Bronchial epithelial cell (primary cell): ENCODE data around the gene TMEM121B. TPM values are rescaled to one million over a fixed set of nuclear protein-coding genes. Genes with fewer than 3 reads are reported as not detected.
A peak's percentile ranks its signal among the peaks of the same experiment; 100 is the strongest.

Experiments used
- DNase-seq: peaks from one replicate; pipeline ENCODE4 v3.0.0-alpha.2; 2010; ENCODE audit warnings: low read depth
- FAIRE-seq: peaks from 2 replicates; lab custom pipeline; 2011; peaks lifted over from hg19 to GRCh38; lab: Jason Lieb, UNC
- H3K27me3 ChIP-seq: 2 replicates; pipeline ENCODE4 v1.5.1; 2011; ENCODE audit warnings: low read length; ENCODE audit not compliant: control insufficient read depth, insufficient read depth
- H3K36me3 ChIP-seq: 2 replicates; pipeline ENCODE4 v1.5.1; 2011; ENCODE audit warnings: low read length; ENCODE audit not compliant: control insufficient read depth, insufficient read depth
- H3K4me3 ChIP-seq: 2 replicates; pipeline ENCODE4 v1.5.1; 2011; ENCODE audit warnings: mild to moderate bottlenecking, low read depth, low read length, control low read depth
- total RNA-seq: library from RNA; depleted of rRNA; stranded (reverse); fragments of >200 nt; gene quantifications from 2 replicates; pipeline ENCODE4 v1.2.1, GENCODE V29; 2014
- TF ChIP-seq, protein P1 (sequence below): IDR thresholded peaks from 2 replicates; pipeline ENCODE4 v1.5.1; 2011; ENCODE audit warnings: mild to moderate bottlenecking, moderate library complexity, low read length, control low read depth, inconsistent platforms; ENCODE audit not compliant: insufficient read depth, severe bottlenecking

The TMEM121B gene
- total RNA-seq, 1 donor from 2014 or later = not detected

DNA sequence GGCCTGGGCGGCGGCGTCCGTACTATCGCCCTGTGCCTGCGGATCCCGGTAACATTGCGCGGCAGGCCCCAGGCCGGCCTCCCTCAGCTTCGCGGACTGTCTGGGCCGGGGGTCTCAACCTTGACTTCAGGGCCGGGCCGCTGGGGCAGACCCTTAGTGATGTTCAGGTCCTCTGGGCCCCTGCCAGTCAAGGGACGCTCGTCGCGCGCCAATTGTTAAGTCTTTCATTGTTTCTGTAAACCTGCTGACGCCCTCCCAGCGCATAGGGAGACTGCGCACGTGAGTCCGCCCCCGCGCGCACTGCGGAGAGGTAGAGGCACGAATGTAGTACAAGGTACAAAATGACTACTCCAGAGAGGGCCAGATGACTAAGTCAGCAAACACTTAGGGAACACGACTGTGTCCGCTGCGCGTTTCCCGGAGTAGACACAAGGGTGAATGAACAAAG, 38.4 kb upstream of the TMEM121B start:
- FAIRE-seq (no peak), DNase-seq (peak; percentile 71)
- H3K4me3 ChIP-seq = peak overlapping the region; percentile 74
- no peaks in the 10 kb centered on the region for H3K27me3 ChIP-seq
- TF ChIP-seq, protein P1, sequence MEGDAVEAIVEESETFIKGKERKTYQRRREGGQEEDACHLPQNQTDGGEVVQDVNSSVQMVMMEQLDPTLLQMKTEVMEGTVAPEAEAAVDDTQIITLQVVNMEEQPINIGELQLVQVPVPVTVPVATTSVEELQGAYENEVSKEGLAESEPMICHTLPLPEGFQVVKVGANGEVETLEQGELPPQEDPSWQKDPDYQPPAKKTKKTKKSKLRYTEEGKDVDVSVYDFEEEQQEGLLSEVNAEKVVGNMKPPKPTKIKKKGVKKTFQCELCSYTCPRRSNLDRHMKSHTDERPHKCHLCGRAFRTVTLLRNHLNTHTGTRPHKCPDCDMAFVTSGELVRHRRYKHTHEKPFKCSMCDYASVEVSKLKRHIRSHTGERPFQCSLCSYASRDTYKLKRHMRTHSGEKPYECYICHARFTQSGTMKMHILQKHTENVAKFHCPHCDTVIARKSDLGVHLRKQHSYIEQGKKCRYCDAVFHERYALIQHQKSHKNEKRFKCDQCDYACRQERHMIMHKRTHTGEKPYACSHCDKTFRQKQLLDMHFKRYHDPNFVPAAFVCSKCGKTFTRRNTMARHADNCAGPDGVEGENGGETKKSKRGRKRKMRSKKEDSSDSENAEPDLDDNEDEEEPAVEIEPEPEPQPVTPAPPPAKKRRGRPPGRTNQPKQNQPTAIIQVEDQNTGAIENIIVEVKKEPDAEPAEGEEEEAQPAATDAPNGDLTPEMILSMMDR = no peak
- no peaks in the 10 kb centered on the region for H3K36me3 ChIP-seq

DNA sequence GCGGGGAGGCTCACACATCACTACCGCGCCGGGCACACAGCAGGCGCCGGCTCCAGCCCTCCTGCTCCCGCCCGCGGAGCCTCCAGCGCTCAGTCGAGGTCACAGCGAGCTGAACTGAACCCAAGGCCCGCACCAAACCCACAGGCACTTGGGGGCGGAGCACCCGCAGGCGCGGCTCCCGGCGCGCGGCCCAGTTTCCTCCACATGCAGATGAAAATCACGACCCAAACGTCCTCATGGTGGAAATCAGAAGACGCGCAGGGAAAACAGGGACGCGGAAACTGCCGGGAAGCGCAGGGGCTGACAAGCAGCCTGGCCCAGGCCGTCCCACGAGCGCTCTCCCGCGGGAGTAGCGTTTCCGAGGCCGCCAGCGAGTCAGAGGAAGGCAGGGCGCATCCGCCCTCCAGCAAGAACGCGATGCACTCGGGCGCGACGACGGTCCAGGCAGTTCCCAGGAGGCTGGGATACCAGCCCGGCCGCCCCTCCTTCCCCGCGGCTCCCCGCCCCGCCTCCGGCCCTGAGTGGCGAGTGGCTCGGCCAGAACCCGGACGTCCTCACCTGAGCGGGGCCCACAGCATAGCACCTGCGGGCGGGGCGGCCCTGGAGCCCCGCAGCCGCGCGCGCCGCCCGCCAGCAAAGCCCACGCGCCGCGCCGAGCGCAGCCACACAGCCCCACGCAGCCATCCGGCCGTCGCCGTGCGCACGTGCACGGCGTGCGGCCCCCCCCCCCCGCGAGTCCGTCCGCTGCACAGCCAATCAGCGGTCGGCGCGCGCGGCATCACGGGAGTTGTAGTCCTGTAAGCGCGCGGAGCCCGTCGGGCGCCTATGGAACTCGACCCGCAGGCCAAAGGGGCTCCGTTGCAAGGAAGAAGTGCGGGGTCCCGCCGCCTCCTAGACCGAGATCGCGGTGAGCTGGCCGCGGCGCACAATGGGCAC, 37.7 kb upstream of the TMEM121B start, which contains the start of gene HDHD5:
Gene HDHD5, minus strand, starts transcription at position 710 of the 936 bp plus-strand sequence. Its CDS starts 26 bp downstream, at position 684.
- TF ChIP-seq, protein P1 = no peak
- H3K36me3 ChIP-seq = no peaks in the 10 kb centered on the region
- peak within 1 kb of the TSS; percentile 74 for H3K4me3 ChIP-seq
- FAIRE-seq (no peak), DNase-seq (peak; percentile 68)
- H3K27me3 ChIP-seq = no peaks in the 10 kb centered on the region

DNA sequence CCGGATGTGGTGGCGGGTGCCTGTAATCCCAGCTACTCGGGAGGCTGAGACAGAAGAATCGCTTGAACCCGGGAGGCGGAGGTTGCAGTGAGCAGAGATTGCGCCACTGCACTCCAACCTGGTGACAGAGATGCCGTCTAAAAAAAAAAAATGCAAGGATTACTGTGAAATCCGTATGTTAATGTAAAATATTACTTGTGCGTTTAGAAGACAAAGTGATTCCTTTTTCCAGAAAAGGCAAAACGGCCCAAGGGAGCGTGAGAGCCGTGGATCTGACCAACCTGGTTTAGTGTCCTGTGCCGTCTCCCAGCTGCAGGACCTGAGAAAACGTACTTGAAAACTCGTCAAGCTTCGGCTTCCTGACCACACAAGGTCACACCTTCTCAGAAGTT, 37.0 kb upstream of the TMEM121B start:
- no peaks in the 10 kb centered on the region for H3K36me3 ChIP-seq
- TF ChIP-seq, protein P1 = no peak
- peak overlapping the region; percentile 74 for H3K4me3 ChIP-seq
- FAIRE-seq = no peak
- H3K27me3 ChIP-seq = no peaks in the 10 kb centered on the region
- DNase-seq = no peak

DNA sequence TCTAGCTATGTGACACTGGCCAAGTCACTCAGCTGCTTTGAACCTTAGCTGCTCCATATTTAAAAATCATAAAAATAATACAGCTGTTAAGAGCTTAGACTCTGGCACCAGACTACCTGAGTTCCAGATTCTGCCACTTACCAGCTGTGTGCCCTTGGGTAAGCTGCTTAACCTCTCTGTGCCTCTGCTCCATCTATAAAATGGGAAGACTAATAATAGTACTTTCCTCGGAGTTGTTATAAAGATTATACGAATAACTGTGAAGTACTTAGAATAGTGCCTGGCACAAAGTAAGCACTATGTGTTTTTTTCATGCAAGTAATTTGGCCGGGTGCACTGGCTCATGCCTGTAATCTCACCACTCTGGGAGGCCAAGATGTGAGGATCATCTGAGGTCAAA, 36.6 kb upstream of the TMEM121B start:
- TF ChIP-seq, protein P1 = no peak
- Histone ChIP-seq H3K27me3 (no peaks in the 10 kb centered on the region), H3K36me3 (no peaks in the 10 kb centered on the region), H3K4me3 (no peak overlapping the region)
- FAIRE-seq = no peak
- no peak for DNase-seq

DNA sequence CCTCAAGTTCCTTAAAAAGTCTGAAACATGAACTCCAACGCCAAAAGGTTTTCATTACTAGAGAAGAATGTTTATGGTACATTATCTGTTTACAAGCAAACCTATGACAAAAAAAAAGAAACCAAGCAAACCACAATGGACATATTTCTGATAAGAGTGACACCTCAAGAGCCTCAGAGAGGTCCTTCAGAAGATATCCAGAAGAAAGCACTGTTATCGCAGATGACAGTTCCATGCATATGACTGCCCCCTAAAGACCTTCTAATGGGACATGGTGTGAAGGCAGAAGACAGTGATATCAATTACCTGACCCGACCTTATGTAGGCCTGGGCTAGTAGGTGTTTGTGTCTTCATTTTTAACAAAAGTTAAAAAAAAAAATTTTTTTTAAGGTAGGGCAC, 34.8 kb upstream of the TMEM121B start:
- FAIRE-seq (no peak), DNase-seq (no peak)
- TF ChIP-seq, protein P1 = no peak
- Histone ChIP-seq H3K27me3 (no peaks in the 10 kb centered on the region), H3K4me3 (no peak overlapping the region), H3K36me3 (no peaks in the 10 kb centered on the region)
